GM12801 (cell line): ENCODE data around the gene INO80.

Experiments used
- TF ChIP-seq, protein P1 (sequence below): IDR thresholded peaks from one replicate; pipeline ENCODE4 v1.5.1; 2011; ENCODE audit warnings: control low read depth; ENCODE audit not compliant: insufficient read length; ENCODE audit errors: extremely low read depth

The INO80 gene

DNA sequence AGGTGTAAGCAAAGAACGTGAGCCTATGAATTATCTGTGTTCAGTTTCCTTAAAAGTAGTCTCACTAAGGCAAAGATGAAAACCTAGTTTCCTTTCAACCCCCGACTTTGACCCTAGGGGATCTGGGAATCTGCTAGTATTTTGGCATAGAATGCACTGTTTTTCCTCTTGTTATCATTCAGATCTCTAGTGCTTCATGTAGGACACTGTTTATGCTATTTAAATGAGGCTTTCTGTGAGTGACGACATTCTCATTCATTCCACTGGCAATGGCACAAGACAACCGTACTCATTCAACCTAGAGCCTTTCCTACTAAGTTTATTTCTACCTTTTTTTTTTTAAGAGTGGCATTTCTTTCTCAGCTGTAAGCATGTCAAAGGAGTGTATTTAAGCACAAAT, 95.8 kb downstream of the INO80 start:
- TF ChIP-seq, protein P1, sequence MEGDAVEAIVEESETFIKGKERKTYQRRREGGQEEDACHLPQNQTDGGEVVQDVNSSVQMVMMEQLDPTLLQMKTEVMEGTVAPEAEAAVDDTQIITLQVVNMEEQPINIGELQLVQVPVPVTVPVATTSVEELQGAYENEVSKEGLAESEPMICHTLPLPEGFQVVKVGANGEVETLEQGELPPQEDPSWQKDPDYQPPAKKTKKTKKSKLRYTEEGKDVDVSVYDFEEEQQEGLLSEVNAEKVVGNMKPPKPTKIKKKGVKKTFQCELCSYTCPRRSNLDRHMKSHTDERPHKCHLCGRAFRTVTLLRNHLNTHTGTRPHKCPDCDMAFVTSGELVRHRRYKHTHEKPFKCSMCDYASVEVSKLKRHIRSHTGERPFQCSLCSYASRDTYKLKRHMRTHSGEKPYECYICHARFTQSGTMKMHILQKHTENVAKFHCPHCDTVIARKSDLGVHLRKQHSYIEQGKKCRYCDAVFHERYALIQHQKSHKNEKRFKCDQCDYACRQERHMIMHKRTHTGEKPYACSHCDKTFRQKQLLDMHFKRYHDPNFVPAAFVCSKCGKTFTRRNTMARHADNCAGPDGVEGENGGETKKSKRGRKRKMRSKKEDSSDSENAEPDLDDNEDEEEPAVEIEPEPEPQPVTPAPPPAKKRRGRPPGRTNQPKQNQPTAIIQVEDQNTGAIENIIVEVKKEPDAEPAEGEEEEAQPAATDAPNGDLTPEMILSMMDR = no peak

DNA sequence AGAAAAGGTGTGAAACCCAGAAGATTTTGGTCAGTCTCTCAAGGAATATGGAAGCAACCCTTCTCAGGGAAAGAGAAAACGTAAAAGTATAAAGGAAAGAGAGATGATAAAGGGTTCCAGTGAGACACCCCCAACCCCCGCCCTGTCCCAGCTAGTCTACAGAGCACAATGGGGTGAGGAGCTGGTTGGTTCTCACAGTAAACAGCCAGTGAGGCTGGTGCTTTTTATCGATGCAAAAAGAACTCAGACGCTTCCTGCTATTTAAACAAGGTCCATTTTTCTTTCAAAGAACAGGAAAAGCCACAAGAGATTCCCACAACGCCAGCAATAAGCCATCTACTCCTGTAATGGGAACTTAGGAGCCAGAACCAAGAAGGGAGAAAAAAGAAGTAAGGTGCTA, 96.9 kb downstream of the INO80 start:
- TF ChIP-seq, protein P1 = no peak

DNA sequence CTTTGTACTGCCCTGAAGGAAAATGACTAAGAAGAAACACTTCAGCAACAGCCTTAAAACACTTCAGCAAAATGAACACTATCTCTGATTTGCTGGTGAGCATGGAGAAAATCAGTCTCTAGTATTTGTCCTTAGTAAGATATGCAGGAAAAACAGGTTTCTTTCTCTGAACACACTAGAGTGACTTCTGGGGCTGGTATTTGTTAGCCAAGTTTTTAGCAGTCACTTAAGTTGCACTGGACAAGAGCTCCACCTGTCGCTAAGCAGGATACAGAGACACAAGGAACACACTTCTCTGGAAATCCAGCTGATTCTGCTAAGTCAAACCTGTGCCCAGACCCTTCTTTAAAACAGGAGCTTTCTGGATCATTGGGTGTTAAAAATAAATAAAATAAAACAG, 97.5 kb downstream of the INO80 start:
- TF ChIP-seq, protein P1 = no peak

DNA sequence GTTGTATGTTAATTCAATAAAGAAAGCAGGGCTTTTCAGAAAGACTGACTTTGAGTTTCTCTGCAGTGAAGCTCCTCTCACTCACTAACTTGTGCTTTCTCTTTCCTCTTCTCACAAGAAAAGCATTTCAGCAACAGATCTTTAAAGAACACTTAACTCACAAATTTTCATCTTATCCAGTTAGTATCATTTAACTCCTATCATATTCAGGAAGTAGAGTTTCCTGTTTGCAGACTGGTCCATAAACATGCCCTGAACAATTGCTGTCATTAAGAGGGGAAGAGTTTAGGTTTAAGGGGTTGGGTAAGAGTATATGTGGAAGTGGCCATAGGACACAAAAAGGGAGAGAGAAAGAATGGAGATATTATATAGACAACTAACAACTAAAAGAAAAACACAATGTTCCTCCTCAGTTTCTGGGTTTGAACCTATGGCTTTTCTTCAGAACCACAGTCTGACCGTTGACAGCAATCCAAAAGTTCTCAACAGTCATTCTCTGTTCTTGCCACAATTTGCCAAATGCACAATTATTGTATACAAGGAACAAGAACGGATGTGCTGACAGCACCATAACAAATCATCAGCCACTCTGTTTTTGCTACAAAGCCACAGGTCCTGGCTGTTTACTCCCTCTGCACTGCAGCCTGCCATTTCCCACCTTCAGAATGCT, 98.9 kb downstream of the INO80 start:
- TF ChIP-seq, protein P1 = no peak

DNA sequence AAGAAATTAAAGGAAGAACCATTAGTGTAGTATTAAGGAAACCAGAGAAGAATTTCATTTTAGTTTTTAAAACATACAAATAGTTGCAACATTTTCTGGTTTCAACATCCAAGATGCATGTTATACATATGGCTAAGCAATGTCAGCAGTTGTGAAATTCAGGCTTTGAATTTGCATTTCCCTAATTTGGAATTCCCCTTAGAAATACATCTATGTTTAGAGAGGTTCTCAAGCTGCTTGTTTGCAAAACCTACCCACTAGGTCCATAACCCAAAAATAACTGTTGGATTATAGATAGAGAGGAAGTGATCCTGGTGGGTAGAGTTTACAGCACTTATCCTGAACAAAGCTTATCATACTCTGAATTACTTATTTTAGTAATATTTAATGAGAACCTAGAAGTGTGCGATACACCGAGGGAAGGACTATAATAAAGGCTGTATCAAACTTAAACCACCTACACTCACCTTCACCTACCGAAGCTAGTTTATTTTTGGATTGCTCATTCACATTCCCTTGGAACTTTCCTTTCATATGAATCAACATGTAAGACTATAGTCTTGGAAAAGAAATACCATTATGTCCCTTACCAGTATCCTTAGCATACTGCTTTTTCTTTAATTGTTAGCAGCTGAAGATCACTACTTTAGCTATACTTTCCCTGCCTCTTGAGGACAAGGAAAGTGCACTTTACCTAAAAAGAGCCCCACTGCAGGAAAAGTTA, 102.2 kb downstream of the INO80 start:
- TF ChIP-seq, protein P1 = no peak

DNA sequence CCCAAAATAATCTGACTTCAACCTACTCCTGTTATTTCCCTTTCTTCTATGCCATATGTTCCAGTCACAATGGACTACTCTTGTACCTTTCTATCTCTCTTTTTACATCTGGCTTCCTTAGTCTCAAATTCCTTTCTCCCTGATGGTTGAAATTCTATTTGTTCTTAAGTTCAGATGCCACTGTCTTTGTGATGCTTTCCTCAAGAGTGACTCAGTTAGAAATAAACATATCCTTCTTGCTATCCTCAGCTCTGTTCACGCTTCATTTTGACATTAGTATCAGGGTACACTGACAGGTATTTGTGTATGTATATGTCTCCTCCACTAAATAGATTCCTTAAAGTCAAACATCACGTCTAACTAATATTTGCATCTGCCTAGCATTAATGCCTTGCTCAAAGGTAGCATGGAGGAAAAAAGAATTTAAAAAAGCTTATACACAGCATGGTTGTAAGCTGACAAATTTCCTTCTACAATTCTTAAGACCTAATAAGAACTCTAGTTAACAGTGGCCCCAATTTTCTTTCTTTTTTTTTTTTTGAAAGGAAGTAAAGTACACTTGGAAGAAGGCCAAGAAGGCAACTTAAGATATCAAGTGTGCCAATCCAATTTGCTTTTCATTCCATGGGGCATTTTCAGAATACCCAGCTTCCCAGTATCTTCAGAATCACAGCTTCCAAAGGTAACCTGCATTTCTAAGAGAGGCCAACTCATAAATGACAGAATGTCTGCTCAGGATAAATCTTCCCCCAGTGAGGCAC, 104.8 kb downstream of the INO80 start:
- TF ChIP-seq, protein P1 = no peak

DNA sequence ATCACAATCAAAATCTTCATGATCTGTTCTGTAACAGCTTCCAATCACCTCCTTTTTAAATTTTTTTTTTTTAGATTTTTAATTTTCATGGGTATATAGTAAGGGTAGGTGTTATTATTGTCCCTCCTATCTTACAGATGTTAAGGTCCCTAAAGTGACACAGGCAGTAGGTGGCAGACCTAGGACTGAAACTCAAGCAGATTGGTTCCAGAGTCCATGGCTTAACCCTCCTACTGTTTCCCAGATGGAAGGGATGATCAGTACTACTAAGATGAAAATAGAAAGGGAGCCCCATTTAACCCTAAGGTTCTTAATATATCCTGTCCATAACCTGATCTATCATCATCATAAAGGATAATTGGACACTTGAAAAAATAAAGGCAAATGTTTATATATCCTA, 105.7 kb downstream of the INO80 start:
- TF ChIP-seq, protein P1 = no peak
